Inflammatory macrophage (primary cell): ENCODE measurements around the gene KRTAP10-2.
"Not testable (repeated sequence)": the region's sequence is repeated elsewhere in the genome, so short reads cannot be mapped to it uniquely, and the experiment has no call there.

Source experiments
- DNase-seq, 2 donors: peaks; one replicate each; pipeline ENCODE4 v3.0.0-alpha.2; 2020 to 2022
- total RNA-seq, 18 experiments: gene quantifications; one replicate each; lab custom pipeline; 2026; ENCODE audit warnings: mixed read lengths in 6 of 18, inconsistent platforms in 2 of 18; lab: John Stamatoyannopoulos, UW

Gene KRTAP10-2
- 0 to 0.03 (median 0) reads per million in 18 experiments for total RNA-seq

GRCh38 chr21:44551340-44551961 is at the start of gene KRTAP10-2:
KRTAP10-2 (minus strand) TSS chr21:44551505; CDS start chr21:44551458, 47 bp downstream.
- no peak for DNase-seq

- not testable (repeated sequence) for DNase-seq
Observed at GRCh38 chr21:44601091-44601490, 49.8 kb upstream of the KRTAP10-2 start.

- DNase-seq, result not testable (repeated sequence)
Observed at GRCh38 chr21:44600118-44600978, 49.0 kb upstream of the KRTAP10-2 start, which contains the start of gene KRTAP10-7. KRTAP10-7 (plus strand) TSS chr21:44600597; CDS start chr21:44600622, 25 bp downstream.

GRCh38 chr21:44599264-44600029 is 48.1 kb upstream of the KRTAP10-2 start:
- no peak for DNase-seq

- DNase-seq, result no peak
Observed at GRCh38 chr21:44598061-44598460, 46.8 kb upstream of the KRTAP10-2 start.

- DNase-seq, result no peak
Observed at GRCh38 chr21:44596068-44596725, 44.9 kb upstream of the KRTAP10-2 start.

GRCh38 chr21:44595524-44595923 is 44.2 kb upstream of the KRTAP10-2 start:
- no peak for DNase-seq

- DNase-seq, result no peak
Observed at GRCh38 chr21:44594406-44594916, 43.2 kb upstream of the KRTAP10-2 start.

GRCh38 chr21:44593598-44594405 is 42.5 kb upstream of the KRTAP10-2 start:
- DNase-seq, result no peak

- no peak for DNase-seq
Observed at GRCh38 chr21:44592446-44593311, 41.4 kb upstream of the KRTAP10-2 start, which contains the start of gene KRTAP10-6. KRTAP10-6 (minus strand) TSS chr21:44592505; CDS start chr21:44592484, 21 bp downstream.

- not testable (repeated sequence) for DNase-seq
Observed at GRCh38 chr21:44591801-44592130, 40.5 kb upstream of the KRTAP10-2 start.

- DNase-seq, result not testable (repeated sequence)
Observed at GRCh38 chr21:44590897-44591800, 39.8 kb upstream of the KRTAP10-2 start.

- no peak for DNase-seq
Observed at GRCh38 chr21:44590311-44590721, 39.0 kb upstream of the KRTAP10-2 start.

GRCh38 chr21:44589586-44590305 is 38.4 kb upstream of the KRTAP10-2 start:
- no peak for DNase-seq

- no peak for DNase-seq
Observed at GRCh38 chr21:44589094-44589493, 37.8 kb upstream of the KRTAP10-2 start.

- DNase-seq, result no peak
Observed at GRCh38 chr21:44585892-44586291, 34.6 kb upstream of the KRTAP10-2 start.

GRCh38 chr21:44583800-44584147 is 32.5 kb upstream of the KRTAP10-2 start:
- DNase-seq, result no peak

GRCh38 chr21:44583089-44583799 is 31.9 kb upstream of the KRTAP10-2 start:
- DNase-seq, result no peak
